Panc1 (cell line): ENCODE data around the gene CASQ2. TPM values are rescaled to one million over a fixed set of nuclear protein-coding genes. Genes with fewer than 3 reads are reported as not detected.

Experiments
- ATAC-seq: fragments of 200-7000 bp; cut with Tn5 transposase; 2 replicates; pipeline ENCODE4 v1.9.1; 2020; ENCODE audit warnings: mild to moderate bottlenecking, moderate library complexity
- BruUV-seq: library from RNA; stranded (reverse); fragments of 400-500 nt; replicated peaks from 2 replicates; lab custom pipeline; 2021; lab: Mats Ljungman, UMichigan
- CTCF ChIA-PET: fragments of 300-600 bp; sonication (Branson Sonifier 250); formaldehyde crosslinking; loops from one replicate; lab custom pipeline; 2022; ENCODE audit warnings: antibody characterized with exemption; lab: Charles Lee
- POLR2A ChIA-PET: fragments of 300-600 bp; sonication (Branson Sonifier 250); formaldehyde crosslinking; loops from one replicate; lab custom pipeline; 2022; ENCODE audit warnings: antibody characterized with exemption; lab: Charles Lee
- DNase-seq: peaks from one replicate; pipeline ENCODE4 v3.0.0-alpha.2; 2010; ENCODE audit warnings: low read depth, low spot score
- H3K27ac ChIP-seq: 2 replicates; pipeline ENCODE4 v1.5.1; 2011; ENCODE audit warnings: mild to moderate bottlenecking, low read length, inconsistent platforms
- H3K27me3 ChIP-seq: fragments of 200-500 bp; sonication (Bioruptor generic); 2 replicates; pipeline ENCODE4 v1.6.0; 2014; ENCODE audit warnings: low read length, inconsistent platforms; ENCODE audit not compliant: control insufficient read depth, insufficient read depth
- H3K36me3 ChIP-seq: fragments of 200-500 bp; sonication (Bioruptor generic); 2 replicates; pipeline ENCODE4 v1.5.1; 2014; ENCODE audit warnings: inconsistent platforms, mild to moderate bottlenecking, low read length, moderate library complexity; ENCODE audit not compliant: control insufficient read depth, insufficient read depth
- H3K4me1 ChIP-seq: 2 replicates; pipeline ENCODE4 v1.5.1; 2011; ENCODE audit warnings: inconsistent platforms, mild to moderate bottlenecking, low read length, moderate library complexity; ENCODE audit not compliant: control insufficient read depth, insufficient read depth
- H3K4me3 ChIP-seq, 2 experiments: 2 replicates each; pipeline ENCODE4 v1.5.1; 2011 to 2012; ENCODE audit warnings: low read depth in 2 of 2, low read length in 2 of 2, mild to moderate bottlenecking in 2 of 2, inconsistent platforms in 1 of 2, moderate library complexity in 1 of 2
- H3K9me3 ChIP-seq: fragments of 200-500 bp; sonication (Bioruptor generic); 2 replicates; pipeline ENCODE4 v1.5.1; 2014; ENCODE audit warnings: low read depth, mild to moderate bottlenecking, inconsistent platforms, low read length, moderate library complexity; ENCODE audit not compliant: control insufficient read depth, insufficient read depth
- POLR2AphosphoS5 ChIP-seq: IDR thresholded peaks from 2 replicates; pipeline ENCODE4 v1.6.1; 2012; ENCODE audit warnings: mild to moderate bottlenecking, low read depth, low read length, moderate library complexity
- SIN3A ChIP-seq: IDR thresholded peaks from 2 replicates; pipeline ENCODE4 v1.6.1; 2012; ENCODE audit warnings: low read depth, mild to moderate bottlenecking, low read length, moderate library complexity, borderline replicate concordance; ENCODE audit not compliant: insufficient read depth
- TCF7L2 ChIP-seq: IDR thresholded peaks from 2 replicates; pipeline ENCODE4 v1.6.1; 2011; ENCODE audit warnings: mild to moderate bottlenecking, low read depth, low read length, inconsistent platforms
- in situ Hi-C: cut with HindIII; loops from 2 replicates; pipeline ENCODE4 v1.10.0; 2016; ENCODE audit warnings: low sequenced_read_pairs, low pct_unique_long_range_greater_than_20kb
- intact Hi-C: fragments of 100-400 bp; cut with micrococcal nuclease; formaldehyde crosslinking; loops from one replicate; pipeline ENCODE4 v1.10.0; 2022; ENCODE audit not compliant: unreplicated experiment
- total RNA-seq: library from RNA; stranded (reverse); gene quantifications from one replicate; pipeline ENCODE4 v1.2.1, GENCODE V29; 2021; ENCODE audit not compliant: unreplicated experiment
- TF ChIP-seq, protein P1 (sequence below): fragments of 450-650 bp; IDR thresholded peaks from 2 replicates; pipeline ENCODE4 v1.5.1; 2017; ENCODE audit warnings: mild to moderate bottlenecking
- TF ChIP-seq, protein P2 (sequence below), 2 experiments: IDR thresholded peaks; 2 replicates each; pipeline ENCODE4 v1.6.1; 2011 to 2012; ENCODE audit warnings: low read depth in 2 of 2, control low read depth in 1 of 2, low read length in 1 of 2, mild to moderate bottlenecking in 1 of 2, moderate library complexity in 1 of 2; ENCODE audit not compliant: insufficient read depth in 1 of 2

CASQ2 gene
- total RNA-seq, 1 experiment from 2014 or later = not detected

DNA sequence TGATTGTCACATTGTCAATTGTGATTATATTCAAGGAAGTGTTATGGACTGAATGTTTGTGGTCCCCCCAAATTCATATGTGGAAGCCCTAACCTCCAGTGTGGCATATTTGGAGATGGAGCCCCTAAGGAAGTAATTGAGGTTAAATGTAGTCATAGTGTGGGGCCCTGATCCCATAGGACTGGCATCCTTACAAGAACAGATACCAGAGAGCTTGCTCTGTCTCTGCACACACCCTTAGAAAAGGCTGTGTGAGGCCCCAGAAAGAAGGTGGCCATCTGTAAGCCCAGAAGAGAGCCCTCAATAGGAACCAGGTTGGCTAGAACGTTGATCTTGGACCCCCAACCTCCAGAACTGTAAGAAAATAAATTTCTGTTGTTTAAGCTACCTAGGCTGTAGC lies 98.6 kb downstream of the CASQ2 start:
- CTCF ChIA-PET = no interaction called here
- POLR2A ChIA-PET = no interaction called here
- intact Hi-C loops = no loop called here
- DNase-seq (no peak), ATAC-seq (no peak)
- Histone ChIP-seq H3K27ac (peak overlapping the region; percentile 42; the same call in 1 of the 2 replicates), H3K4me3 (no peak overlapping the region), H3K9me3 (peaks cover 11% of the 10 kb centered on the region; the same call in 1 of the 2 replicates), H3K27me3 (no peaks in the 10 kb centered on the region), H3K36me3 (no peaks in the 10 kb centered on the region), H3K4me1 (peaks cover 16% of the 10 kb centered on the region)
- in situ Hi-C loops = no loop called here
- no peak for TF ChIP-seq TCF7L2
- TF ChIP-seq, protein P1, sequence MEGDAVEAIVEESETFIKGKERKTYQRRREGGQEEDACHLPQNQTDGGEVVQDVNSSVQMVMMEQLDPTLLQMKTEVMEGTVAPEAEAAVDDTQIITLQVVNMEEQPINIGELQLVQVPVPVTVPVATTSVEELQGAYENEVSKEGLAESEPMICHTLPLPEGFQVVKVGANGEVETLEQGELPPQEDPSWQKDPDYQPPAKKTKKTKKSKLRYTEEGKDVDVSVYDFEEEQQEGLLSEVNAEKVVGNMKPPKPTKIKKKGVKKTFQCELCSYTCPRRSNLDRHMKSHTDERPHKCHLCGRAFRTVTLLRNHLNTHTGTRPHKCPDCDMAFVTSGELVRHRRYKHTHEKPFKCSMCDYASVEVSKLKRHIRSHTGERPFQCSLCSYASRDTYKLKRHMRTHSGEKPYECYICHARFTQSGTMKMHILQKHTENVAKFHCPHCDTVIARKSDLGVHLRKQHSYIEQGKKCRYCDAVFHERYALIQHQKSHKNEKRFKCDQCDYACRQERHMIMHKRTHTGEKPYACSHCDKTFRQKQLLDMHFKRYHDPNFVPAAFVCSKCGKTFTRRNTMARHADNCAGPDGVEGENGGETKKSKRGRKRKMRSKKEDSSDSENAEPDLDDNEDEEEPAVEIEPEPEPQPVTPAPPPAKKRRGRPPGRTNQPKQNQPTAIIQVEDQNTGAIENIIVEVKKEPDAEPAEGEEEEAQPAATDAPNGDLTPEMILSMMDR = no peak
- TF ChIP-seq POLR2AphosphoS5 = no peak
- no peak for TF ChIP-seq SIN3A
- no TSS peak for BruUV-seq

DNA sequence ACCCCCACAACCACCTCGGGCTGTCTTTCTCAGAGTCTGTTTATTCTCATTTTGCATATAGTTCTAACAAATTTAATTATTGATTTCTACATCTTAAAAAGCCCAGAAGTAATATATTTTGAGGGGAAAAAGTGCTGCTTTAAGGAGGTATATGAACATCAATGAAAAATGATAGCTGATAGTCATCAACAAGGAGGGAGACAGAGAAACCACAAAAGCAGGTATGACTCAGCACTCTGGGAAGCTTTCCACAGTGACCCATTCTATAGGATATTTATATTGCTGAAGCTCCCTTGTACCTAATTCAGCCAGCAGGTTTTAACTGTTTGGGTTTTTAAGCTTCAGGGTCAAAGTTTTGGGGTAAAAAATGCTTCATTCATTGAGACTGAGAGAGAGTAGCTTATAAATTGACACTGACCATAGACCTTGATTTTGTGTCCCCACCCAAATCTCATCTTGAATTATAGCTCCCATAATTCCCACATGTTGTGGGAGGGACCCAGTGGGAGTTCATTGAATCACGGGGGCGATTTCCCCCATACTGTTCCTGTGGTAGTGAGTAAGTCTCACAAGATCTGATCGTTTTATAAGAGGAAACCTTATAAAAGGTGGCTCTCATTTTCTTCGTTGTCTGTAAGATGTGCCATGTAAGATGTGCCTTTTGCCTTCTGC lies 99.4 kb downstream of the CASQ2 start:
- DNase-seq (no peak), ATAC-seq (peak; percentile 64; the same call in 1 of the 2 replicates)
- H3K9me3 ChIP-seq = peaks cover 11% of the 10 kb centered on the region; the same call in 1 of the 2 replicates
- no TSS peak for BruUV-seq
- peak overlapping the region; percentile 29; the same call in 1 of the 2 replicates for H3K27ac ChIP-seq
- H3K4me3 ChIP-seq = no peak overlapping the region
- ChIA-PET POLR2A (no interaction called here), CTCF (no interaction called here)
- TF ChIP-seq POLR2AphosphoS5 (no peak), TCF7L2 (no peak), SIN3A (no peak)
- TF ChIP-seq, protein P2, sequence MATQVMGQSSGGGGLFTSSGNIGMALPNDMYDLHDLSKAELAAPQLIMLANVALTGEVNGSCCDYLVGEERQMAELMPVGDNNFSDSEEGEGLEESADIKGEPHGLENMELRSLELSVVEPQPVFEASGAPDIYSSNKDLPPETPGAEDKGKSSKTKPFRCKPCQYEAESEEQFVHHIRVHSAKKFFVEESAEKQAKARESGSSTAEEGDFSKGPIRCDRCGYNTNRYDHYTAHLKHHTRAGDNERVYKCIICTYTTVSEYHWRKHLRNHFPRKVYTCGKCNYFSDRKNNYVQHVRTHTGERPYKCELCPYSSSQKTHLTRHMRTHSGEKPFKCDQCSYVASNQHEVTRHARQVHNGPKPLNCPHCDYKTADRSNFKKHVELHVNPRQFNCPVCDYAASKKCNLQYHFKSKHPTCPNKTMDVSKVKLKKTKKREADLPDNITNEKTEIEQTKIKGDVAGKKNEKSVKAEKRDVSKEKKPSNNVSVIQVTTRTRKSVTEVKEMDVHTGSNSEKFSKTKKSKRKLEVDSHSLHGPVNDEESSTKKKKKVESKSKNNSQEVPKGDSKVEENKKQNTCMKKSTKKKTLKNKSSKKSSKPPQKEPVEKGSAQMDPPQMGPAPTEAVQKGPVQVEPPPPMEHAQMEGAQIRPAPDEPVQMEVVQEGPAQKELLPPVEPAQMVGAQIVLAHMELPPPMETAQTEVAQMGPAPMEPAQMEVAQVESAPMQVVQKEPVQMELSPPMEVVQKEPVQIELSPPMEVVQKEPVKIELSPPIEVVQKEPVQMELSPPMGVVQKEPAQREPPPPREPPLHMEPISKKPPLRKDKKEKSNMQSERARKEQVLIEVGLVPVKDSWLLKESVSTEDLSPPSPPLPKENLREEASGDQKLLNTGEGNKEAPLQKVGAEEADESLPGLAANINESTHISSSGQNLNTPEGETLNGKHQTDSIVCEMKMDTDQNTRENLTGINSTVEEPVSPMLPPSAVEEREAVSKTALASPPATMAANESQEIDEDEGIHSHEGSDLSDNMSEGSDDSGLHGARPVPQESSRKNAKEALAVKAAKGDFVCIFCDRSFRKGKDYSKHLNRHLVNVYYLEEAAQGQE (IDR thresholded peaks at IDR 0.05; ENCODE audit: insufficient read depth in 1 of 2, low read depth in 2 of 2, low read length in 1 of 2) = no peak
- TF ChIP-seq, protein P1 = no peak
- peaks cover 16% of the 10 kb centered on the region for H3K4me1 ChIP-seq
- in situ Hi-C loops = no loop called here
- H3K27me3 ChIP-seq = no peaks in the 10 kb centered on the region
- intact Hi-C loops = no loop called here
- H3K36me3 ChIP-seq = peaks cover 3% of the 10 kb centered on the region; the same call in 1 of the 2 replicates
